Right kidney (tissue), 1 donor: ENCODE measurements around the gene CLNK.
A peak's percentile ranks its signal among the peaks of the same experiment; 100 is the strongest.

ENCODE experiments used
- DNase-seq: peaks from one replicate; pipeline ENCODE4 v3.0.0-alpha.2; 2016

Gene CLNK

DNA sequence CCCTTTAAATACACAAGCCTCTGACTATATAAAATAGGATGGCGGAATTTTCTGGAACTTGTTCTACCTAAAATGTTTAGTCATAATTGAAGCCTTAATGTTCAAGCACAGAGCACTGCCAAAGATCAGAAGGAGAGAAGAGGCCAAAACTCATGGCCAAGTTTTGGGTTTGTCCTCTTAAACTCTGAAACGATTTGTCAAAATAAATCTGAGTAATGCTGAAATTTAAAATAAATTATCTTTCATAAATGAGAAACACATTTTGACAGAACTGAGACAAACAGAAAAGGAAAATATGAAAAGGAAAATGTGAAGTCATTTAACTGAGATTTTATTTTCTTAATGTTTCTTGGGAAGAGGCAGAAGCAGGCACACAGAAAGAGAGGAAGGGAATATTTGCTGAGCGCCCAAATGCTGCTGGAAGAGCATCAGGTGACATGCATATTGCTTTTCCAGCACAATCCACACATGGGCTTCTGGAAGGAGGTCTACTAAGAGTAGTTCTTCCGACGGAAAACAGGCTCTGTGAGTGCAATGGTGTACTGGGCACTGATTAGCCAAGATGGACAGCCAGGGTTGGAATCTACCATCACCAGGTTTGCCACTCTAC lies 179.9 kb downstream of the CLNK start:
- no peak for DNase-seq

DNA sequence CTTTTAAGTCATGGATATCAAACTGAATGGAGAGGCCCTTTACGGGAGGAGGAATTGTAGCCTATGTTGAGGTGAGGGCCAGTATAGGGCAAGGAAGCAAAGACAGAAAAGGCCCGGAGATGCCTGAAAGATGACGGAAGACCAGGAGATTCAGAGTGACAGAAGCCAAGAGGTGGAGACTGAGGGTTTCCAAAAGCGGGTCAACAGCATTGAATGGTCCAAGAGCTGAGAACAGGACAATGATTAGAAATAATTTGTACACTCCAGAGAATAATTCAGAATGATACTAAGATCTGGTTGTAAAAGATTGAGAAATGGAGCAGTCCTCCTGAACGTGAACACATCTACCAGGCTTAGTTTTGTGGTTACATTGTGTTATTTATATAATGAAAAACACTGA lies 181.9 kb downstream of the CLNK start:
- no peak for DNase-seq

DNA sequence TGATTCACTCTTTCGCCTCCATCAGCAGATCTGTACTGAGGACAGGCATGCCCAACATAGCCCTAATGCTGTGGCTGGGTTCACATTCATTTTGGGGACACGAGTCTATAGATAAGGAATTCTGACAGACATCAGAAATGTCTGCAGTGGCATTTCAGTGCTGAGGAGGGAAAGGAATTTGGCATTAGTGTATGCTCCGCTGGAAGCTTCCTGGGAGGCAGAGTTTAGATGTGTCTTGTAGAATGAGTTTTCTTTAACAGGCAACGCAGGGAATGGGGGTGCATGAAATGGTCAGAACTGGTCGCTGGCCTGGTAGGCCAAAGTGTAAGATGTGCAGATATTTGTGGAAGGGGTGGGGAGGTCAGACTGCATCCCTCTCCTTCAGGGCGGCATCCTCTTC lies 183.8 kb downstream of the CLNK start:
- DNase-seq: no peak

DNA sequence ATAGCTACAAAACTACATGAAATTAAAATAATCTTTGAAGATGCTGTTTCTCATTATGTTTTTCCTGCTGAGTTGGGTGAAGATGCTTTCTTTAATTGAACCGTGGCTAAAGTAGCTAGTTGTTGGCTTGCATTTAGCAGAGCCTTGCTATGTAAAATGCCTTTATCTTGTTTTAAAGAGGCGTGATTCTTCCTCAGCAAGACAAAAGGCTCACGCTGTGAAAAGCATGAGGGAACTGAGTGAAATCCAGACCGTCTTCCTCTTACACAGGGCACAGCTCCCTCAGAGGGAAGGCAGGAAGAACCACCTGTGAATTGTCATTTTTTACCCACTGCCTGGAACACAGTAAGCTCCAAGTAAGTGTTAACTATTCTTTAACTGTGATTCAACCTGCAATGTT lies 188.4 kb downstream of the CLNK start:
- DNase-seq: no peak

DNA sequence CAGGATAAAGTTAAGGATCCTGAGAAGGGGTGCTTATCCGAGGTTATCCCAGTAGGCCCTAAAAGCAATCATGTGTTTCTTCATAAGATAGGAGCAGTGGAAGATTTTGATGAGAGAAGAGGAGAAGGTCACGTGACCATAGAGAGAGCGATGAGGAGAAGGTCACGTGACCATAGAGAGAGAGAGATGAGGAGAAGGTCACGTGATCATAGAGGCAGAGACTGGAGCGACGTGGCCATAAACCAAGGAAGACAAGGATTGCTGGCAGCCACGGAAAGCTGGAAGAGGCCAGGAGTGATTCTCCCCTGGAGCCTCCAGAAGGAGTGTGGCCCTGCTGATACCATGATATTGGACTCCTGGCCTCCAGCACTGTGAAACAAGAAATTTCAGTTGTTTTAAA lies 188.9 kb downstream of the CLNK start:
- DNase-seq: no peak

DNA sequence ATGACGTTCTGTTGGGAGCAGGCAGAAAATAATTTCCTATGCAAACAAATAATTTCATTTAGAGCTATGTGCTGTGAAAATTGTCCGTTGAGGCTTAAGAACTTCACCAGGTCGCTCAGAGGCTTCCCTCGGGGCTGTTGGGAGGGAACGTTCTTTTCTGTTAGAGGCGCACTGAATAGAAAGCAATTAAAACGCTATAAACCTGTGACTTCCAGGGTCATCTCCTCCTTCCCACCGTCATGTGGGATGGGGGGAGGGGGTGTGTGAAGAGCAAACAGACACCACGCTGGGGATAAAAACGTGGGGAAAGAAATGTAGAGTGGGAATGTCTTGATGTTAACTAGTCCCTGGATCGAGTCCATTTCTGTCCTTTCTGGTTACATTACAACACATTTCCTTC lies 192.1 kb downstream of the CLNK start:
- DNase-seq: no peak

DNA sequence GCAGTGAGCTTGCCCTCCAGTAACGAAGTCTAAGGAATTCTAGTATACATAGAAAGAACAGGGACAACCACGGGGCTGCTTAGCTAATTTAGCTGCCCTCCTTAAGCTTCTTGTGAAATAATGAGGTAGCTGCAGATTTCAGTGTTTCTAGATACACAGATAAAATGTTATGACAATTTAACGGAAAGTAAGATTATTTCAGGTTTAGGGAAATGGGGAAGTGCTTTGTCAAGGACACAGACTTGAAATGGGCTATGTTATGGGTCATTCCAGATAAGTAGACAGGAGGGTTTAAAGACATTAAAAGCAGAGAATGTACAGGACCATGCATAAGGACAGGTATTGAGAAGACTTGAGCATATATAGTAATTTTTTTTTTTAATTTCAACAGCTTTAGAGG lies 193.2 kb downstream of the CLNK start:
- no peak for DNase-seq

DNA sequence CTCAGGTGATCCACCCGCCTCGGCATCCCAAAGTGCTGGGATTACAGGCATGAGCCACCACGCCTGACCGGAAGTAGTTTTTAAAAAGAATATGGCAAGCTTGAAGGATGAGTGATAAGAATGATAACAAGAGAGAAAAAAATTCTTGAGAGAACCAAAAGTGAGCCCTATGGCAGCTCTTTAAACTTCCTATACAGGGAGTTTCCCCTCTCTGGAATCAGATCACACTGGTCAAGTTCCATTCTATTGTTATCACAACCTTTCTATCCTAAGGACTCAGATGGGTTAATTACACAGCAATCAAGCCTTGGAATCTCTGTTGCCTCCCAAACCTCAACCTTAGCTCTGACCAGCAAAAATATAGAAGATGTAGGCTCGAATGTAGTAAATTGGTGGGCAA lies 193.6 kb downstream of the CLNK start:
- DNase-seq: no peak

DNA sequence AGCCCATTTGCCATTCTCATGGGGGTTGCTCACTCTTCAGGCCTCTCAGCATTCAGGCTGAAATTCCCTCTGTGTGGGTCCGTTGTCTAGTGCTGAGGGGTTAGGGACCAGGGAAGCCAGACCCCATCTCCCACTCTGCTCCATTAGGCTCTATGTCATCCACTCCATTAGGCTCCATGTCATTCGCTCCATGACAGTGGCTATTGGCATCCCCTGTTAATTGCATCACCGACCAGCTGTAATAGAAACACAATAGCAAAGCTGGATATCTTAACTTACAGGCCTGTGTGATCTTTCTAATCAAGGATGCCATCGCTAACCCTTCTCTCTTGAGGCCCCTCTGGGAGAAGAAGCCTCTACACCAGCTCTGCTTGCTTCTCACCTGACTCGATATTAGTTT lies 201.7 kb downstream of the CLNK start:
- DNase-seq: no peak

DNA sequence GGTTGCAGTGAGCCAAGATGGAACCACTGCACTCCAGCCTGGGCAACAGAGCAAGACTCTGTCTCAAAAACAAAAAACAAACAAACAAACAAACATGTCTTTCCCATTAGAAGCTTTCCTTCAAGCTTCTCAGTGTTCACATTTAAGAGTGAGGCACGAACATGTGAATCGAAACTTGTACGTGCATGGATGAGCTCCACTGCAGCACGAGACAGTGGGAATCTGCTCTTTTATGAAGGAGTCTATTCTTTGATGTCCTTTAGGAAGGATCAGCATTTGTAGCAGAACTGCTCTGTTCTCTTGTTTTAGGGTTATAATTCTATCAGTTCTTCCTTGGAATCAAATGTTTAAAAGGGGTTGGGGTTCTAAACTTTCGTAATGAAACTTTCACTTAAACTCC lies 204.0 kb downstream of the CLNK start:
- DNase-seq: no peak

DNA sequence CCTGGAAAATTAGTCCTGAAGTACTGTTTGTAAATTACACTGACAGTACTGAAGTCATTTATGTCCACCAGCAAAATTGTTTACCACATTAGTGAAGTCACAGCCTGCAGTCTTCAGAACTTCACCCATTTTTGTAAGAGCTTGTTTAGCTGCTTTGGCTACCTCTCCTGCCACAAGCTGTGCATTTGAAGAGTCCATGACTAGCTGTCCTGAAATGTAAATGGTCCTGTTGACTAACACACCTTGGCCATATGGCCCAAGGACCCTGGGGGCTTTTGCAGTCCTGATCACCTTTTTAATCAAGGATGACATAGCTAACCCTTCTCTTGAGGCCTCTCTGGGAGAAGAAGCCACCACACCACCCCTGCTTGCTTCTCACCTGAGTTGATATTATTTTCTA lies 205.9 kb downstream of the CLNK start:
- no peak for DNase-seq

DNA sequence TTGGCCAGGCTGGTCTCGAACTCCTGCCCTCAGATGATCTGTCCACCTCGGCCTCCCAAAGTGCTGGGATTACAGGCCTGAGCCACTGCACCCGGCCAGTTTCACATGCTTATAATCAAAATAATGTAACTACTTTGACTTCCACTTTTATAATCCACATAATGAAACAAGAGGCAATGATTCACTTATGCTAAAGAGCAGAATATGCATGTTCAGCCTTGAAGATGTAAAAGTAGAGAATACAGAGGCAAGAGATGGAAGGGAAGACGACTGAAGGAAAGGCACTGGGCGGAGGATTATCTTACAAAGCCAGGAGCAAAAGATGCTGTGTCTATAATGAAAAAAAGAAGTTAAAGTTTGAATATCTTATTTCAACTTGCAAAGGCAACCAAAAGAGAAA lies 214.1 kb downstream of the CLNK start:
- DNase-seq: no peak

DNA sequence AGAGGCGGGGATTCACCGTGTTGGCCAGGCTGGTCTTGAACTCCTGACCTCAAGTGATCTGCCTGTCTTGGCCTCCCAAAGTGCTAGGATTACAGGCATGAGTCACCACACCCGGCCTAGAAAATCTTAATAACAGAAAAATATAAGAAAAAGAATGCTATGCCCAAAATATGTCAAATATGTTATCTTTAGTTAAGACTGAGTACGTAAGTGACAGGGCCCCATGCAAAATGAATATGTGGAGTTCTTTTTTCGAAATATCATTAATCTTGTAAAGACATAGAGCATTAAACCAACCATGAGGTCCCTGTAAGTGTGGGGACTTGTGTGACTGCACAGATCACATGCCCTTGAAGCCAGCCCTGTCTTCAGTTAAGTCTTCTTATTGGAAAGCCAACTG lies 218.4 kb downstream of the CLNK start:
- no peak for DNase-seq

DNA sequence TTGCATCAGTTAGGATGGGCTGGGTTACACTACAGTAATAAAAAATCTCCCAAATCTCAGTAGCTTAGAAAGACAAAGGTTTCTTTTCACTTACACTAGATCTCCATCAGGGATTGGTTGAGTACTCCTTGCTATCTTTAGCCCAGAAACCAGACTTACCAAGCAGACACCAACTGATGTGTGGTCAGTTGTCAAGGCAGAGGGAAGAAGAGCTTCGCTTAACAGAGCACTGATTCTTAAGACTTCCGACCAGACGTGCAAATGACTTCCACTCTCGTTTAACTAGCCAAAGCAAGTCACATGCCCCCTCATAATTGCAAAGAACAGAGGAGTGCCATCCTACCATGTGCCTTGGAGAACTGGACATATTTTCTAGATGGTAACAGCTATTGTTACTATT lies 221.7 kb downstream of the CLNK start:
- no peak for DNase-seq

DNA sequence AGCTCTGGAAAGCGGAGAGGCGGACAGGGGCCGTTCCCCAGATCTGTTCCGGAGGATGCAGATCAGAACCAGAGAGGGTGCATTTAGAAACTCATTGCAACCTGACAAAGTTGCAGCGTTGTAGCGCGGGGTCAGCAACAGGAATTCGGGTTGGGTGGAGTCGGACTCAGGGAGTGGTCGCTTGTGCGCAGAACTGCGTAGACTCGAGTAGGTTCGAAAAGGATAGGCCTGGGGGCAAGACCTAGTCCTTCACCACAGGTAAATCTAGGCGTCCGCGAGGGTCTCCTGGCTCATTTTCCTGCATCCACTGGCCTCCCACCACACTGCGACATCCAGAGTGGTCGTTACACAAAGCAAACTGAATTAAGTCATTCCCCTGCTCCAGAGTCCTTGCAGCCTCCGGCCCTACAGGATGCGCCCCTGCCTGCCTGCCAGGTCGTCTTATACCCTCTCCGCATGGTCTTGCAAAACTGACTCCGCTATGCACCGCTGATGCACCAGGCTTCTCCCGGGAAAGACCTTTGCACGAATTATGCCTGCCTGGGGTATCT lies 222.6 kb downstream of the CLNK start:
- DNase-seq: no peak

DNA sequence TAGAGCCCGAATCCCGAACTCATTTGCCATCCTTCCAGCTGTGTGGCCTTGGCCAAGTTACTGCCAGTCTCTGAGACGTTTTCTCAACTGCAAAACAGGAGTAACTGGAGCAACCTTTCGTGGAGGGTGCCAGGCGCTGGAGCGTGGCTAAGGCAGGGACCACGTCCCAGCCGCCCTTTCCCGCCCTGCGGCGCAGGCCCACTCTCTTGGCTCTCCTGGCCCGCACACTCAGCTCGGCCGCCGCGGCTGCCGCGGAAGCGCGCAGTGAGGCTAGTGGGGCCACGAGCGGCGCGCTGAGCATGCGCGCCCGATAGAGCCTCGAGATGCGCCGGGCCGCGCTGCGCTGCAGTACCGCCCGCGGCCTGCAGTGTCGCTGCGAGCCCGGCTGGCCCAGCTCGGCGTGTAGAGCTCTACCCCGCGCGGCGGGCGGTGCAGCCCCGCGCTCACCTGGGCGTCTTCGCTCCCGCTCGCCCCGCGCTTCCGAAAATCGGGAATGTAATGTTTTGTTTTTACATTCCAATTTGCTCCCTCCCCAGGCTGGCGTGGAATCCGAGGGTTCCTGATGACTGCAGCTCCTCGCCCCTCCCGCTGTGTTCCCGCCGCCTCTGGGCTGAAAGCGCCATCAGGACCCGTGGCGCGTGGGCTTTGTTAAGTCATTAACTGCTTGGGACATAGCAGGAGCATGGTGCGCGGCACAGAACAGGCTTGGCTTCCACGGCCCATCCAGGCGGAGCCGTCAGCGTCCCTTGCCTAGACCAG lies 223.3 kb downstream of the CLNK start:
- peak; percentile 91 for DNase-seq

DNA sequence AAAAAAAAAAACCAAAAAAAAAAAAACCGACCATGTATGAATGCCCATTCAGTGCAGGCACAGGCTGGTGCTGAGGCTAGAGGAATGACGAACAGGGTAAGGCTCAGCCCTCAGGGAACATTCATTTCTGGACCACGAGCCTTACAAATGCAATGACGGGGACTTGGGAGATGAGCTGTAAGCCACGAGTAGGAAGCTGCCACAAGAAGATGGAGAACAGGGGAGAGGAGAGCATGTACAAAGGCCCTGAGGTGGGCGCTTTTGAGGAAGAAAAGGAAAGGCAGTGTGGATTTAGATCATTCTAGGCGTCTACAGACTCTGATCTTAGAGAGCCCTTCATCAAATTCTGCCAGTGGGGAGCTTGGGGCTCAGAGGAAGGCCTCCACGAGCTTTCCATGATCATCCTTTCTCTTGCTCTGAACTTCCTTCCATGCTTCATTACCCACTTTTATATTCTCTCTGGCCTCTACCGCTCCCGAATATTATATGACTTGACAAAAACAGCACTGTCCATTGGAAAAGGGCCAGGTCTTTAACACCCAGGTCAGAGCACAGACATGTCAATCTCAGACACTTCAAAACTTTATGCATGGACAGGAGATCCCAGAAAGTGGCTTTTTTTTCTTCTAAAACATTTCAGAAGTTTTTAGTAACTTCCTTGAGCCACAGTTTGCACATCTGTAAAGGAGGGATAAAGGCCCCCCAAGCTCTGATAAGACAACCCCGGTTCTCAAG lies 224.1 kb downstream of the CLNK start:
- peak; percentile 3 for DNase-seq

DNA sequence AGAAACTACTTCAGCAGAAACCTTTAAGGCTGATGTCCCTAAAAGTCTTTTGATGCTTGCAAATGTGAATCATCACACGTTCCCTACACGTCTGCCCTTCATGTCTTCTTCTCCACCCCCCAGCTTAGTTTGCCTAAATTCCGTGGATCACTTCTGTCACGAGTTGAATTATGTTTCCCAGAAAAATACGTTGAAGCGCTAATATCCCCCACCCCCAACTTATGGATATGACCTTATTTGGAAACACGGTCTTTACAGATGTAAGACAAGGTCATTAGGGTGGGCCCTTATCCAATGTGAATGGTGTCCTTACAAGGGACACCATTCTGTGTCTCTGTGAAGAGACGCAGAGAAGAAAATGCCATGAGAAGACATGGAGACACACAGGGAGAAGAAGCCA lies 225.3 kb downstream of the CLNK start:
- DNase-seq: no peak

DNA sequence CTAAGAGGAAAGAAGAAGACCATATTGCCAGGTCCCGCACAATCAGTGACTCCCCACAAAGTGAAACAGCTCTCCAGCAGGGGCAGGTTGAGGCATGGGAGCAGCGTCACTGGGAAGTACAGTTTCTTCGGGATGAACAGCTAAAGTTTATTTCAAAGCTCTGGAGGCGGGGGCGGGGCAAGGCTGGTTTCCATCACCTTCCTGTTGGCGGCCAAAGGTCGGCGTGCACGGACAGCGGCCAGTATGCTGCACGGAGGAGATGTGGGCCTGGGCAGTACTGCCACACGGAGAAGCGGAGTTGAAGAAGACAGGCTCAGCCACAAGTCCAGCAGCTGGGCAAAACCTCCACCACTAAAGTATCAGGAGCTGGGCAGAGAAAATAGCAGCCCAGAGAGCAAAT lies 226.4 kb downstream of the CLNK start:
- DNase-seq: no peak

DNA sequence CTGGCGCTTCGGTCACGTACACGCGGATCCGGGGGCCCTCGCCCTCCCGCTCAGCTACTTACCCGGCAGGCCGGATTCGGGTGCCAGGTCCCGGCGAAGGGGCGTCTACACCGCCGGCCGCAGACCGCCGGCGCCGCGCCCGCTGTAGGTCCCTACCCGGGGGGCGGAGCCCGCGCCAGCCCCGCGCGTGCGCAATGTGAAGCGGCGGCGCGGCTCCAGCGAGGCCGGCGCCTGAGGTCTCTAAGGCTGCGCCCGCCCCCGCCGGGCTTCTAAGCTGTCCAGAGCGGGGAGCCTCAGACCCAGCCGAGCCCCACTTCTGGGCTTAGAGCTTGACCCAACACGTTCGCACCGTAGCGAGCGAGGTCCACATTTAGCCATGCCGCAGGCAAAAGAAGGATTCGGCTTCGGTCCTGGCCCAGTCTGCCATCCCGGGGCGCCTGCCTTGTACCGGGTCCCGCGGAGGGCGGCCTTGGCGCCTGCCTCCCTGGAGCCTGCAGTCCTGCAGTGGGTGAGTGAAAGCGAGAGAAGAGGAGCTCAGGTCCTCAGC lies 227.2 kb downstream of the CLNK start, which contains the start of gene ZNF518B:
TSS of gene ZNF518B (minus strand) at position 172 of the 547 bp plus-strand sequence. CDS start 11,098 bp downstream, outside the sequence.
- peak; percentile 88 for DNase-seq

DNA sequence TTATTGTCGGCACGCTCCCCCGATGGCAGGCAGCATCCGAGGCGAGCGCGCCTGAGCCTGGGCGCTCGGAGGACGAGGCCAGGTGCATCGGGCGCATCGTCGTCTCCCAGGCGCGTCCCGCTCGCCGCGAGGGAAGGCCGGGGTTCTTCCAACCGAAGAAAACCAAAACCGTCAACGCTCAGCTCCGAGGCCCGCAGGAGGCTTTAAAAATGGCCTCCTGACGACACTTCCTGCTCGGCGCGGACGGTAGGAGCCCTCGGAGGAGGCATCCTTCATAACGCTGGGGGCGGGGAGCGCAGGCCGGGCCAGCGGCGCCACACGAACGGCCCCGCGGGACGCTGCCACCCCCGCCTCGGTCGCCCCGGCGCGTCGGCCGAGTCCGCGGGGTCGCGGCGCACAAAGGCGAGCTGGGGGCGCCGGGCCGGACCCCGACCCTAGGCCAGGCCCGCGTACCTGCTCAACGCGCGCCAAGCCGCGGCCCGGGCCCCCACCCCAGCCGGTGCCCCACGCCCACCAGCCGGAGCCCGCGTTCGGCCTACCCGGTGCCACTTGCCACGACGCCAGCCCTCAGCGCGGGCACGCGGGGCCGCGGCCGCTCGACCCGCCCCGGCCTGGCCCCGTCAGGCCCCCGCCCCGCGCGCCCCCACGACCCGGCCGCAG lies 227.8 kb downstream of the CLNK start:
- DNase-seq: peak; percentile 81

DNA sequence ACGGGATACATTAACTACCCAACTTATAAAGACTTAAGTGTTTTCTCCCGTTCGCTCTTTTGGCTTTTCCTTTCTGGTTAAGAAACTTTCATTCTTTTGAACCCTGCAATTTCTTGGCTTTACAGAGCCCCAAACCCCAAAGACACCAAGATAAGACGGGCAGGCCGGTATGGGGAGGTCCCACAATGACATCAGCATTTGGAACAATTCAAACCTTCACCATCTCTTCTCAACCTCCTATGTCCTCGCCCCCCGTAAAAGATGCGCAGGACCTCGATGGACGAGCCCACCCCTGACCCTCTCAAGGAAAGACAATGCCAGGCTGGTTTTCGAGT lies 228.3 kb downstream of the CLNK start:
- no peak for DNase-seq

DNA sequence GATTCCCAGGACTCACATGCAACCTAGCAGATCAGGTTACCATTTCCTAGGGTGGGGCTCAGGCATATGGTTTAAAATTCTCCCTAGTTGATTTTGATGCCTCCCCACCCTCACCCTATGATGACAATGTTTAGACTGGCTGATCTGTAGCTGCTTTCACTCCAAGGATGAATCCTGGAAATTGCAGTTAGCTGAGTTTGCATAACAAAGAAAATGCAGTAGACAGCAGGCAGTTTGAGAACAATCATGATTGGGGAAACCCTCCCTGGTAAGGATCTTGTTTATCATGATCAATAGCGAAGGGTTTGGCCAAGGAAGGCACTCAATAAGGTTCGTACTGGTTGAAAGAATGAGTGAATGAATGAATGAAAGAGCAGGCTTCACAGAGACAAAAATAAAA lies 229.4 kb downstream of the CLNK start:
- no peak for DNase-seq
